Posterior cingulate gyrus (tissue), 11 donors: Measurements from ENCODE around the gene DOK5.

ENCODE experiments used
- DNase-seq, 10 donors: peaks; one replicate each; pipeline versions ENCODE4 v3.0.0 to v3.0.0-alpha.2; 2020 to 2021; ENCODE audit warnings: mixed read lengths in 3 of 10
- intact Hi-C: fragments of 100-400 bp; cut with DNase I; formaldehyde crosslinking; loops from one replicate; pipeline ENCODE4 v1.15.1; 2023

Gene DOK5

DNA sequence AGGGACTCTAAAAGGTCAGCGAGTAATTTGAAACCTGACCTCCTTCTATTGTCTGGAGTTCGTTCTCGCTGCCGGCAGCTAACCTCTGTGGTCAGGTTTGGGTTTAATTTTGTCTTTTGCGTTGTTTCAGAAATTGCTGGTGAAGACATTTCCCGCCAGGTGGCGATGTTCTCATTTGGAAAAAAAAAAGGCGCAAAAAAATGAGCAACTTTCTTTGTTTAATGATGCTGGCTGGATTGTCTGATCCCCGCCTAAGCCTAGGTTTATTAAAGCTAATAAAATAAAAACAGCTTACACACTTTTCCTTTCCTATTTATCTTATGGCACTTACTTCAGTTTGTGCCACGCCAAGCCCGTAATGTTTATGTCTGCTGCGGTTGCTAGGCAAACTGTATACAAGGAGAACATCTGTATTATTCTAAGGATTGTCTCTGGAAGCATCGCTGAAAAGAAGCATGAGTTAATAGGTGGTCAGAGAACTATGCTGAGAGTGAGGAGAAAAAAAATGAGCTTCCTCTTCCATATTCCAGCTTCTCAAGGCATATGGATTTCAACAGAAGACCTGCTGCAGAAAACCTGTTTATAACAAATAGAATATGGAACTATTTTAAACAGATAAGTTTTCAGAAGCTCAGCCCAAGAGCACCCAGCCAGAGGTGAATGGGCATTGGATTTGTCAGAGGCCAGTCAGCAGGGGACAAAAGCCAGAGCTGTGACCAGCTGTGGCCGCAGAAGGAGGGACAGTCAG is 205.7 kb downstream of the DOK5 start:
- intact Hi-C loops = loop anchor here (5.0 kb wide), 1 partner anchor 1491 kb away; no protein-coding TSS in a partner anchor
- DNase-seq = peak in 3 of 10 donors; percentile 12 to 27 (median 19)

DNA sequence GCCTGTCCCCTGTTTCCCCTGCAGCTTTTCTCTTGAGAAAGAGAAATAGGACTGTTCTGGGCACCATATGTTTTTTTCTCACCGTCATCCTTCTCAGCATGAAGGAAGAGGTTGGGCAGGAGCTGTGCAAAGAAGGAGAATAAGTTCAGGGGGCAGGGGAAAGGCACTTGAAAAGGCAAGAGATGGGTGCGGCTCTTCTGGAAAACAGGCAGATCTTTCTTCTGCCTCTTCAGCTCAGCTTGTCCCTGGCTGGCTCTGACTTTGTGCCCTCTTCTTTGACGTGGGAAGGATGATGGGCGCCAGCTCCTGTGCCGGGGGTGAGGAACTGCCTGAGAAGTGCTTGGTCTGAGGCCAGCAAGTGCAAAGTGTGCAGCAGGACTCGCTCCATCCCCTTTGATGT is 206.5 kb downstream of the DOK5 start:
- intact Hi-C loops = loop anchor here (5.0 kb wide), 1 partner anchor 1490 kb away; no protein-coding TSS in a partner anchor

DNA sequence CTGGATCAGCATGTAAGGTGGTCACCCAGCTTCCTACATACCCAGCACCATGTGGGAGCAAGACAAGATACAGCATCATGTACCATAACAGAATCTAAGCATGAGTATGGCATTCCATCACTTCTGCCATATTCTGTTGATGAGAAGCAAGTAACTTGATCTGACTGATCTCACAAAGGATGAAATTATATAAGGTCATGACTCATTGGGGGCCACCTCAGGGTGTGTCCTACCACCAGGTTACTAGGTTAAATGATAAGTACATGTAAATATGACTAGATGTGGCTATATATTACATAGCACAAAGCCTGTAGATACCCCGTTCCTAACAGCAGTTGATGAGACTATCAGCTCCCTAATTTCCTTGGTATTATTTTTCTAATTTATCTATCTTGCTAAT is 213.1 kb downstream of the DOK5 start:
- intact Hi-C loops = no loop called here
- DNase-seq = no peak

More for the DNA sequence above, 206.5 kb downstream of the DOK5 start:
- DNase-seq = no peak

DNA sequence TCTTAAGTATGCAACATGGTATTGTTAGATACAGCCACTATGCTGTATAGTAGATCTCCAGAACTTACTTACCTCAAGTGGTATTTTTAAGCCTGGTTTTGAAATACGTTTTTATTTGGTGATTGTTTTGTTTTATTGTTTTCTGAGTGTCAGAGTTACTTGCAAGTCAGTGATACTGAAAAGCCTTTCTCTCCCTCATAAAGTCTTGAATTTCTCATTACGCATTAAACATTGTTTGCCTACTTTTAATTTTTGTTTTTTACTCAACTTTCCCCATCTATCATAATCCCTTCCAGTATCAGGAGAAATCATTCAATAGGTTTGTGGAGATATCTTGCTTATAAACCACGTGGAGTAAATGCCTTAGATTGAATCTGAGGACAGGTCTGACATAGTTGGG is 214.9 kb downstream of the DOK5 start:
- no peak for DNase-seq
- intact Hi-C loops = no loop called here

DNA sequence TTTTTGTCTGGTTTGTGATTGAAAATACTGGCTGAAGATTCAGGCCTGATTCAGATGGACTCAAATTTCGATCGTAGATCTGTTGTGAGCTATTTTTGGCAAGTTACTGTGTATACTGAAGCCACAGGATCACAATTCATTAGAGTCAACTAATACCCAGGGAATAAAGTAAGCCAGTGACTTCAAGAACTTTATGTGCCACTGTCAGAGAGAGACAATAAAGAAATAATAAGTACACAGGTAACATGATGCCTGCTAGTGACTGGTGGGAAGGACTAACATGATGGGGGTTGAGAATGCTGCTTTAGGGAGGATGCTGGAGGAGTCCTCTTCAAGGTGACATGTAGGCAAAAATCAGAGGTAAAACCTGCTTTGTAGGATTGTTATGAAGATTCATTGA is 215.9 kb downstream of the DOK5 start:
- intact Hi-C loops = no loop called here
- no peak for DNase-seq

DNA sequence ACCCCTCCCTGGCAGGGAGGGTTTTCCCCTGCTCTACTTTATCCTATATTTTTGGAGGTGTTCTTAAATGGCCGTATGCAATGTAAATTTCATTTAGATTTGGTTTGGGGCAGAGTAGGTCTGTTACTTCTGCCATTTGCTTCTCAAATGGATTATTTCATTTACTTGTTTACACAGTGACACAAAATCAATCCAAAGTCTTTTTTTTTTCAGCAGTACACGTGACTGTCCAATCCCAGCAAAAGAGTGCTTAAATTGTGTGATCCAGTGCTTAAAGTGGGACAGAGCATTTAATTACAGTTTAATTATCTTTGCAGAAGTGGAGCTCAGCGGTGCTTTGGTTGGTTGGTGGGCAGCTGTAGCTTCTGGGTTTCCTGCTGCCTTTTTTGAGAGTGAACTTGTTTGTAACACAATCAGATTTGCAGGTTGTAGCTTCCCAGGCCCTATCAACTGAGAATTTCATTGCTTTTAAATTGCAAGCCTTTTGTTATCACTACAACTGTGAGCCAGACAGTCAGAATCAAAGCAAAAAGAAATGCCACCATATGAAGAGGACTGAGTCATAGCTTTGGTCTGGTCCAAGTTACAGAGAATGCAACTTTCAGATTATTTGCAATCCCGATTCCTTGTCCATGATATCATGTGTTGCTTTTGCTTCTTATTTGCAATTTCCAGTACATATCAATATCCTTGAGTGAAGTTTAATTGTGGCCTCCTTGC is 216.9 kb downstream of the DOK5 start:
- intact Hi-C loops = no loop called here
- no peak for DNase-seq

DNA sequence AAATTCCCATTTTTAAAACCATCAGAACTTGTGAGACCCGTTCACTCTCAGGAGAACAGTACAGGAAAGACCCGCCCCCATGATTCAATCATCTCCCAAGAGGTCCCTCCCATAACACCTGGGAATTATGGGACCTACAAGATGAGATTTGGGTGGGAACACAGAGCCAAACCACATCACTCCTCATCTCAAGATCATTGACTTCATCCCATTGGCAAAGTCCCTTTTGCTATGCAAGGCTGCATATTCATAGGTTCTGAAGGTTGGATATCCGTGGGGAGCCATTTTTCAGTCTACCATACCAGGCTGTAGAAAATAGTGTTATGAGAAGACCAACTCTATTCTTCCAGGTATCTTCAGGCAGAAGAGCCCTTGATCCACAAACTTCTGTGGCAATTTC is 219.1 kb downstream of the DOK5 start:
- intact Hi-C loops = no loop called here
- no peak for DNase-seq

DNA sequence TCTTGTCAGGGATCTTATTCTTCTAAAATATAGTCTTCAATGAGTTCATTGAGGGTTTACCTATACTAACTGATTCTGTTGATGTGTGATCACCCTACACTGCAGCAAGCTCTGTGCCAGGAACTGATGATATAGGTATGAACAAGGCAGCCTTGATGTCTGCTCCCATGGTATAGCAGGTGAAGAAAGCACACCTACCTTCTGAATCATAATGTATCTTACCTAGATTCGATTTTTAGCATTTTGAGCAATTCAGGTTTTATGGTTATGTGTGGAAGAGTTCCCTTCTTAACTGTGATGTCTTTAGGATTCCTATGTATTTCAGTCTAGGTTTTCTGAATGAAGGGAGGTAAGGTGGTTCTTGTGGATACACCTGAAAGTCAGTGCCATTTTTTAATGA is 223.0 kb downstream of the DOK5 start:
- no peak for DNase-seq
- intact Hi-C loops = no loop called here
